ENCODE measurements around the gene NDUFB2. TPM values are rescaled to one million over a fixed set of nuclear protein-coding genes. Genes with fewer than 3 reads are reported as not detected.

Gene NDUFB2
- total RNA-seq, 1 experiment from 2014 or later: 180 TPM

- no peaks in the 10 kb centered on the region for H3K79me2 ChIP-seq (ENCODE audit: low read depth)
- H3K9me3 ChIP-seq (ENCODE audit: insufficient read depth, low read depth): no peaks in the 10 kb centered on the region
- peak overlapping the region; percentile 39 for H3K4me2 ChIP-seq
- DNase-seq: peak; percentile 46 to 80
- BruUV-seq (replicated peaks): no TSS peak
- H3K9me2 ChIP-seq (ENCODE audit: insufficient read depth): no peaks in the 10 kb centered on the region
- POLR2A ChIA-PET (ENCODE audit: unreplicated experiment): no interaction called here
- H3K27me3 ChIP-seq (ENCODE audit: insufficient read depth, low read depth): no peaks in the 10 kb centered on the region
- no peak for TF ChIP-seq CTCF (conservative IDR thresholded peaks at IDR 0.05)
- TF ChIP-seq EZH2 (IDR thresholded peaks at IDR 0.05; ENCODE audit: low read depth): no peak
- H3K27ac ChIP-seq: peak overlapping the region; percentile 45
- H3K36me3 ChIP-seq (ENCODE audit: low read depth): no peaks in the 10 kb centered on the region
- H2AFZ ChIP-seq: peak overlapping the region; percentile 20; the same call in 1 of the 2 replicates
- no peak overlapping the region for H3K4me3 ChIP-seq
- intact Hi-C loops (cut with micrococcal nuclease; ENCODE audit: unreplicated experiment): loop anchor here (5.0 to 10.0 kb wide), 2 partner anchors 363 to 475 kb away; partner anchors contain the start of genes KDM7A and MRPS33
- no peaks in the 10 kb centered on the region for H4K20me1 ChIP-seq (ENCODE audit: insufficient read depth)
- CTCF ChIA-PET: interaction anchor here (0.6 to 0.7 kb wide), 3 partner anchors 26 to 132 kb away, joined by 3 to 5 read pairs (median 3); no protein-coding TSS in a partner anchor
- H3K4me1 ChIP-seq (replicated peaks; ENCODE audit: insufficient read depth): peaks cover 37% of the 10 kb centered on the region
- peaks cover 16% of the 10 kb centered on the region; the same call in 1 of the 2 replicates for H3F3A ChIP-seq (ENCODE audit: insufficient read depth, low read depth)
These were observed 46.8 kb upstream of the NDUFB2 start for GRCh38 chr7:140649556-140650205.

GRCh38 chr7:140650367-140650766 is 46.1 kb upstream of the NDUFB2 start:
- no peak for DNase-seq
- H3K9me3 ChIP-seq (ENCODE audit: insufficient read depth, low read depth): no peaks in the 10 kb centered on the region
- peaks cover 16% of the 10 kb centered on the region; the same call in 1 of the 2 replicates for H3F3A ChIP-seq (ENCODE audit: insufficient read depth, low read depth)
- no peaks in the 10 kb centered on the region for H3K79me2 ChIP-seq (ENCODE audit: low read depth)
- intact Hi-C loops (cut with micrococcal nuclease; ENCODE audit: unreplicated experiment): loop anchor here (5.0 to 10.0 kb wide), 2 partner anchors 362 to 476 kb away; partner anchors contain the start of genes KDM7A and MRPS33
- no peaks in the 10 kb centered on the region for H3K36me3 ChIP-seq (ENCODE audit: low read depth)
- H3K4me3 ChIP-seq: no peak overlapping the region
- BruUV-seq (replicated peaks): no TSS peak
- ChIA-PET POLR2A (ENCODE audit: unreplicated experiment) (no interaction called here), CTCF (no interaction called here)
- no peaks in the 10 kb centered on the region for H3K27me3 ChIP-seq (ENCODE audit: insufficient read depth, low read depth)
- peaks cover 37% of the 10 kb centered on the region for H3K4me1 ChIP-seq (replicated peaks; ENCODE audit: insufficient read depth)
- TF ChIP-seq CTCF (conservative IDR thresholded peaks at IDR 0.05) (no peak), EZH2 (IDR thresholded peaks at IDR 0.05; ENCODE audit: low read depth) (no peak)
- no peaks in the 10 kb centered on the region for H4K20me1 ChIP-seq (ENCODE audit: insufficient read depth)
- H3K9me2 ChIP-seq (ENCODE audit: insufficient read depth): no peaks in the 10 kb centered on the region
- no peak overlapping the region for H3K27ac ChIP-seq
- no peak overlapping the region for H2AFZ ChIP-seq
- no peak overlapping the region for H3K4me2 ChIP-seq

- peak; percentile 63 to 64 for DNase-seq
- Histone ChIP-seq H3F3A (ENCODE audit: insufficient read depth, low read depth) (peaks cover 23% of the 10 kb centered on the region; the same call in 1 of the 2 replicates), H3K9me2 (ENCODE audit: insufficient read depth) (no peaks in the 10 kb centered on the region), H3K36me3 (ENCODE audit: low read depth) (no peaks in the 10 kb centered on the region), H3K9me3 (ENCODE audit: insufficient read depth, low read depth) (no peaks in the 10 kb centered on the region), H2AFZ (no peak overlapping the region), H3K4me3 (no peak overlapping the region), H3K79me2 (ENCODE audit: low read depth) (no peaks in the 10 kb centered on the region), H3K27me3 (ENCODE audit: insufficient read depth, low read depth) (no peaks in the 10 kb centered on the region), H4K20me1 (ENCODE audit: insufficient read depth) (no peaks in the 10 kb centered on the region), H3K4me2 (0 out of 2 replicates have a peak overlapping the region, but pooled peaks have one; percentile 29), H3K27ac (no peak overlapping the region), H3K4me1 (replicated peaks; ENCODE audit: insufficient read depth) (peaks cover 55% of the 10 kb centered on the region)
- intact Hi-C loops (cut with micrococcal nuclease; ENCODE audit: unreplicated experiment): loop anchor here (1.0 to 10.0 kb wide), 5 partner anchors 135 to 479 kb away; partner anchors contain the start of genes KDM7A, MKRN1 and MRPS33
- ChIA-PET POLR2A (ENCODE audit: unreplicated experiment) (interaction anchor here (0.6 to 0.8 kb wide), 2 partner anchors 29 to 175 kb away, joined by 5 to 26 read pairs; no protein-coding TSS in a partner anchor), CTCF (interaction anchor here (0.6 to 1.6 kb wide), 7 partner anchors 29 to 880 kb away, joined by 4 to 18 read pairs (median 6); partner anchors contain the start of gene NDUFB2)
- TF ChIP-seq EZH2 (IDR thresholded peaks at IDR 0.05; ENCODE audit: low read depth) (no peak), CTCF (conservative IDR thresholded peaks at IDR 0.05) (peak; percentile 95)
- BruUV-seq (replicated peaks): no TSS peak
These were observed 43.0 kb upstream of the NDUFB2 start for GRCh38 chr7:140653319-140654108.

All from PC-9 (cell line).